Activated naive CD4-positive, alpha-beta T cell treated with anti-CD3 and anti-CD28 coated beads, Interleukin-2, amount 50 U/mL, for 72 hours (primary cell): ENCODE results near the gene SHBG. TPM values are rescaled to one million over a fixed set of nuclear protein-coding genes. Genes with fewer than 3 reads are reported as not detected.
A peak's percentile ranks its signal among the peaks of the same experiment; 100 is the strongest.
"Not testable (repeated sequence)": the region's sequence is repeated elsewhere in the genome, so short reads cannot be mapped to it uniquely, and the experiment has no call there.

ENCODE experiments used
- ATAC-seq, 2 donors: fragments of 150-1000 bp; cut with Tn5 transposase; 2 replicates each; pipeline ENCODE4 v1.10.0; 2021; ENCODE audit warnings: mild to moderate bottlenecking in 2 of 2, moderate library complexity in 2 of 2
- DNase-seq, 2 donors: peaks; one replicate each; pipeline ENCODE4 v3.0.0; 2021 to 2022; ENCODE audit warnings: low spot score in 2 of 2
- H3K27ac Mint-ChIP-seq, 2 donors: one replicate each; pipeline ENCODE4 v1.8.0; 2022; ENCODE audit warnings: mild to moderate bottlenecking in 2 of 2, mixed read lengths in 2 of 2
- H3K36me3 Mint-ChIP-seq, 2 donors: one replicate each; pipeline ENCODE4 v1.8.0; 2022; ENCODE audit warnings: mixed read lengths in 2 of 2
- H3K9me3 Mint-ChIP-seq, 2 donors: one replicate each; pipeline ENCODE4 v1.8.0; 2022; ENCODE audit warnings: mixed read lengths in 2 of 2
- total RNA-seq, 2 donors: library from RNA; stranded (reverse); gene quantifications; one replicate each; pipeline ENCODE4 v1.2.3, GENCODE V29; 2022

SHBG gene
- total RNA-seq, 2 donors from 2014 or later = 0.50 TPM; not detected in 1

- Mint-ChIP-seq H3K9me3 (no peaks in the 10 kb centered on the region), H3K27ac (peak within 1 kb of the TSS; percentile 80 to 94), H3K36me3 (no peaks in the 10 kb centered on the region)
- DNase-seq = peak; percentile 79 to 82
- peak; percentile 96 to 97 for ATAC-seq
Measured at GRCh38 chr17:7627250-7628121, 2.4 kb upstream of the SHBG start, which contains the start of gene SAT2. TSS of gene SAT2 (minus strand) at chr17:7627821. CDS start at chr17:7627635, 186 bp downstream.

- no peak for DNase-seq
- H3K27ac Mint-ChIP-seq = no peak overlapping the region
- ATAC-seq = no peak
- no peaks in the 10 kb centered on the region for H3K9me3 Mint-ChIP-seq
- no peaks in the 10 kb centered on the region for H3K36me3 Mint-ChIP-seq
Measured at GRCh38 chr17:7631398-7632380, 1.8 kb downstream of the SHBG start.

GRCh38 chr17:7632492-7632894 is 2.6 kb downstream of the SHBG start:
- Mint-ChIP-seq H3K9me3 (no peaks in the 10 kb centered on the region), H3K27ac (no peak overlapping the region), H3K36me3 (no peaks in the 10 kb centered on the region)
- ATAC-seq (peak in 1 of 2 donors; percentile 37), DNase-seq (peak in 1 of 2 donors; percentile 42)

GRCh38 chr17:7633093-7633492 is 3.2 kb downstream of the SHBG start:
- Mint-ChIP-seq H3K36me3 (no peaks in the 10 kb centered on the region), H3K27ac (no peak overlapping the region), H3K9me3 (no peaks in the 10 kb centered on the region)
- DNase-seq (no peak), ATAC-seq (no peak)

- DNase-seq = peak in 1 of 2 donors; percentile 31
- no peaks in the 10 kb centered on the region for H3K36me3 Mint-ChIP-seq
- no peak overlapping the region for H3K27ac Mint-ChIP-seq
- no peaks in the 10 kb centered on the region for H3K9me3 Mint-ChIP-seq
- ATAC-seq = peak in 1 of 2 donors; percentile 49
Measured at GRCh38 chr17:7634384-7634783, 4.4 kb downstream of the SHBG start.

GRCh38 chr17:7636163-7636562 is 6.2 kb downstream of the SHBG start:
- no peak overlapping the region for H3K27ac Mint-ChIP-seq
- no peak for ATAC-seq
- H3K9me3 Mint-ChIP-seq = no peaks in the 10 kb centered on the region
- no peak for DNase-seq
- no peaks in the 10 kb centered on the region for H3K36me3 Mint-ChIP-seq

GRCh38 chr17:7640783-7641182 is 10.8 kb downstream of the SHBG start:
- no peak overlapping the region for H3K27ac Mint-ChIP-seq
- H3K9me3 Mint-ChIP-seq = no peaks in the 10 kb centered on the region
- no peaks in the 10 kb centered on the region for H3K36me3 Mint-ChIP-seq

GRCh38 chr17:7641635-7642034 is 11.7 kb downstream of the SHBG start:
- ATAC-seq, H3K9me3 Mint-ChIP-seq, H3K36me3 Mint-ChIP-seq, H3K27ac Mint-ChIP-seq, DNase-seq: not testable (repeated sequence)

More at GRCh38 chr17:7640783-7641182, 10.8 kb downstream of the SHBG start:
- no peak for ATAC-seq
- no peak for DNase-seq

- no peak for DNase-seq
- ATAC-seq = peak; percentile 59 to 72
- Mint-ChIP-seq H3K36me3 (no peaks in the 10 kb centered on the region), H3K27ac (no peak overlapping the region), H3K9me3 (no peaks in the 10 kb centered on the region)
Measured at GRCh38 chr17:7644775-7645174, 14.8 kb downstream of the SHBG start.

GRCh38 chr17:7646457-7646856 is 16.5 kb downstream of the SHBG start:
- Mint-ChIP-seq H3K27ac (no peak overlapping the region), H3K36me3 (no peaks in the 10 kb centered on the region), H3K9me3 (no peaks in the 10 kb centered on the region)
- ATAC-seq = no peak
- no peak for DNase-seq

- DNase-seq (no peak), ATAC-seq (no peak)
- Mint-ChIP-seq H3K27ac (no peak overlapping the region), H3K9me3 (no peaks in the 10 kb centered on the region), H3K36me3 (no peaks in the 10 kb centered on the region)
Measured at GRCh38 chr17:7647018-7647417, 17.1 kb downstream of the SHBG start.

GRCh38 chr17:7650509-7651096 is 20.7 kb downstream of the SHBG start, which contains the start of gene ATP1B2:
TSS of gene ATP1B2 (plus strand) at chr17:7650926. CDS start at chr17:7651519, 593 bp downstream.
- Mint-ChIP-seq H3K9me3 (no peaks in the 10 kb centered on the region), H3K36me3 (no peaks in the 10 kb centered on the region), H3K27ac (peak within 1 kb of the TSS in 1 of 2 donors; percentile 30)
- ATAC-seq (peak; percentile 88 to 91), DNase-seq (peak in 1 of 2 donors; percentile 68)

GRCh38 chr17:7651097-7651664 is 21.2 kb downstream of the SHBG start:
- ATAC-seq (peak in 1 of 2 donors; percentile 12), DNase-seq (no peak)
- no peak overlapping the region for H3K27ac Mint-ChIP-seq
- H3K9me3 Mint-ChIP-seq = no peaks in the 10 kb centered on the region
- H3K36me3 Mint-ChIP-seq = no peaks in the 10 kb centered on the region

GRCh38 chr17:7651665-7652387 is 21.9 kb downstream of the SHBG start:
- ATAC-seq (no peak), DNase-seq (no peak)
- H3K27ac Mint-ChIP-seq = no peak overlapping the region
- no peaks in the 10 kb centered on the region for H3K36me3 Mint-ChIP-seq
- no peaks in the 10 kb centered on the region for H3K9me3 Mint-ChIP-seq

GRCh38 chr17:7652388-7653356 is 22.7 kb downstream of the SHBG start:
- Mint-ChIP-seq H3K9me3 (no peaks in the 10 kb centered on the region), H3K36me3 (no peaks in the 10 kb centered on the region), H3K27ac (no peak overlapping the region)
- ATAC-seq = no peak
- DNase-seq = no peak
